HT1080 (cell line): Measurements from ENCODE around the gene MACF1. TPM values are rescaled to one million over a fixed set of nuclear protein-coding genes. Genes with fewer than 3 reads are reported as not detected.

Source experiments
- DNase-seq: peaks from one replicate; pipeline ENCODE4 v3.0.0-alpha.2; 2015; ENCODE audit warnings: low read depth
- total RNA-seq: library from RNA; depleted of rRNA; stranded (reverse); fragments of >200 nt; shearing (Covaris generic); gene quantifications from 2 replicates; pipeline ENCODE4 v1.2.3, GENCODE V29; 2014

Gene MACF1
- total RNA-seq, 1 experiment from 2014 or later, result 148 TPM

GRCh38 chr1:39210649-39211048 lies 6.2 kb downstream of the MACF1 start:
- DNase-seq, result no peak

GRCh38 chr1:39212499-39212898 lies 8.0 kb downstream of the MACF1 start:
- no peak for DNase-seq

- DNase-seq, result peak; percentile 81
These were observed 9.1 kb downstream of the MACF1 start for GRCh38 chr1:39213511-39214002.

- DNase-seq, result no peak
These were observed 9.7 kb downstream of the MACF1 start for GRCh38 chr1:39214021-39214713.

- DNase-seq, result no peak
These were observed 10.2 kb downstream of the MACF1 start for GRCh38 chr1:39214714-39214997.

GRCh38 chr1:39214998-39215873 lies 10.7 kb downstream of the MACF1 start:
- DNase-seq, result no peak

GRCh38 chr1:39216771-39217170 lies 12.3 kb downstream of the MACF1 start:
- DNase-seq, result no peak

GRCh38 chr1:39220891-39221870 lies 16.7 kb downstream of the MACF1 start:
- DNase-seq, result no peak

- DNase-seq, result no peak
These were observed 19.9 kb downstream of the MACF1 start for GRCh38 chr1:39224295-39224829.

- no peak for DNase-seq
These were observed 22.3 kb downstream of the MACF1 start for GRCh38 chr1:39226836-39227235.

- DNase-seq, result no peak
These were observed 23.8 kb downstream of the MACF1 start for GRCh38 chr1:39228252-39228651.

GRCh38 chr1:39229504-39229903 lies 25.0 kb downstream of the MACF1 start:
- DNase-seq, result no peak

GRCh38 chr1:39230261-39231190 lies 26.0 kb downstream of the MACF1 start:
- DNase-seq, result no peak

- DNase-seq, result no peak
These were observed 32.5 kb downstream of the MACF1 start for GRCh38 chr1:39236971-39237370.

- DNase-seq, result peak; percentile 80
These were observed 34.0 kb downstream of the MACF1 start for GRCh38 chr1:39238476-39238875.

GRCh38 chr1:39239968-39240367 lies 35.5 kb downstream of the MACF1 start:
- no peak for DNase-seq

GRCh38 chr1:39243302-39243701 lies 38.8 kb downstream of the MACF1 start:
- DNase-seq, result no peak

GRCh38 chr1:39250460-39251240 lies 46.2 kb downstream of the MACF1 start:
- no peak for DNase-seq

- no peak for DNase-seq
These were observed 50.7 kb downstream of the MACF1 start for GRCh38 chr1:39255222-39255621.
